A549 treated with Mapracorat at 1 μM for 4 hours (cell line): Measurements from ENCODE around the gene OR5H6. TPM values are rescaled to one million over a fixed set of nuclear protein-coding genes. Genes with fewer than 3 reads are reported as not detected.

ENCODE experiments used
- total RNA-seq: library from RNA; stranded (reverse); fragments of 200-300 nt; extraction: Qiagen RNA extraction; gene quantifications from 5 replicates; pipeline ENCODE4 v1.2.3, GENCODE V29; 2022

The OR5H6 gene
- total RNA-seq, result not detected in 5 replicates

GRCh38 chr3:98263944-98264343 is at the start of gene OR5H6:
OR5H6 (plus strand) TSS chr3:98264244; CDS start chr3:98264333, 89 bp downstream.

GRCh38 chr3:98282205-98282604 is 18.2 kb downstream of the OR5H6 start, which contains the start of gene OR5H2:
OR5H2 (plus strand) TSS chr3:98282505; CDS start chr3:98282903, 398 bp downstream.

Other genes starting within 250 kb of the OR5H6 start
- not detected in 5 replicates for gene GABRR3, start 228.9 kb upstream of the OR5H6 start, total RNA-seq
- gene OR5AC2, start 177.1 kb upstream of the OR5H6 start, total RNA-seq, result not detected in 5 replicates
- gene OR5H1, start 133.5 kb upstream of the OR5H6 start, total RNA-seq, result not detected in 5 replicates
- not detected in 5 replicates for gene OR5H14, start 116.8 kb upstream of the OR5H6 start, total RNA-seq
- not detected in 5 replicates for gene OR5H15, start 97.5 kb upstream of the OR5H6 start, total RNA-seq
- not detected in 5 replicates for gene OR5H2, start 18.3 kb downstream of the OR5H6 start, total RNA-seq
- gene OR5K4, start 89.6 kb downstream of the OR5H6 start, total RNA-seq, result not detected in 5 replicates
- not detected in 5 replicates for gene OR5K3, start 126.4 kb downstream of the OR5H6 start, total RNA-seq
- not detected in 5 replicates for gene OR5K1, start 199.0 kb downstream of the OR5H6 start, total RNA-seq
- not detected in 5 replicates for gene OR5K2, start 233.4 kb downstream of the OR5H6 start, total RNA-seq